ENCODE measurements around the gene ADH1C. TPM values are rescaled to one million over a fixed set of nuclear protein-coding genes. Genes with fewer than 3 reads are reported as not detected.

Gene ADH1C
- total and polyA plus RNA-seq, 10 donors = 0.60 to 2.3 (median 1.0) TPM; not detected in 4

- no peak overlapping the region for H3K27ac ChIP-seq
- H3K36me3 ChIP-seq = no peaks in the 10 kb centered on the region
- no peaks in the 10 kb centered on the region for H3K4me1 ChIP-seq
- no peaks in the 10 kb centered on the region for H3K27me3 ChIP-seq (replicated peaks in 1 of 7)
- intact Hi-C loops (cut with DNase I; ENCODE audit: low total_unique reads) = no loop called here
- no peak for TF ChIP-seq POLR2A (IDR thresholded peaks at IDR 0.05)
- TF ChIP-seq CTCF (IDR thresholded peaks at IDR 0.05 in 8 of 11, conservative IDR thresholded peaks at IDR 0.05 in 3 of 11) = no peak
- TF ChIP-seq POLR2AphosphoS5 (IDR thresholded peaks at IDR 0.05) = no peak
- no peak for DNase-seq
- H3K9me3 ChIP-seq = peaks cover 0 to 20% (median 11%) of the 10 kb centered on the region in 8 donors
- no peak overlapping the region for H3K4me3 ChIP-seq
- WGBS, 5 donors = 76 to 86% (median 83%) methylated on average over 2 of the region's 2 CpGs
Measured at GRCh38 chr4:99329876-99330275, 22.7 kb downstream of the ADH1C start.

- intact Hi-C loops (cut with DNase I; ENCODE audit: low total_unique reads) = no loop called here
- no peaks in the 10 kb centered on the region for H3K36me3 ChIP-seq
- no peak for TF ChIP-seq POLR2A (IDR thresholded peaks at IDR 0.05)
- TF ChIP-seq CTCF (IDR thresholded peaks at IDR 0.05 in 8 of 11, conservative IDR thresholded peaks at IDR 0.05 in 3 of 11) = no peak
- no peak for TF ChIP-seq POLR2AphosphoS5 (IDR thresholded peaks at IDR 0.05)
- H3K4me1 ChIP-seq = no peaks in the 10 kb centered on the region
- 43 to 67% (median 62%) methylated on average over 3 of the region's 3 CpGs for WGBS, 5 donors
- no peak for DNase-seq
- H3K27me3 ChIP-seq (replicated peaks in 1 of 7) = no peaks in the 10 kb centered on the region
- H3K27ac ChIP-seq = peak overlapping the region in 4 of 8 donors; percentile 19 to 58 (median 50)
- no peak overlapping the region for H3K4me3 ChIP-seq
- H3K9me3 ChIP-seq = peaks cover 0 to 18% (median 11%) of the 10 kb centered on the region in 8 donors
Measured at GRCh38 chr4:99324979-99325378, 27.6 kb downstream of the ADH1C start.

GRCh38 chr4:99324361-99324760 is 28.2 kb downstream of the ADH1C start:
- no peak for TF ChIP-seq POLR2A (IDR thresholded peaks at IDR 0.05)
- TF ChIP-seq CTCF (IDR thresholded peaks at IDR 0.05 in 8 of 11, conservative IDR thresholded peaks at IDR 0.05 in 3 of 11) = no peak
- no peak for TF ChIP-seq POLR2AphosphoS5 (IDR thresholded peaks at IDR 0.05)
- Histone ChIP-seq H3K4me1 (no peaks in the 10 kb centered on the region), H3K36me3 (no peaks in the 10 kb centered on the region), H3K4me3 (no peak overlapping the region), H3K27ac (peak overlapping the region in 5 of 8 donors; percentile 19 to 58 (median 45)), H3K9me3 (peaks cover 0 to 18% (median 11%) of the 10 kb centered on the region in 8 donors), H3K27me3 (replicated peaks in 1 of 7) (no peaks in the 10 kb centered on the region)
- whole genome bisulfite sequencing, 5 donors = 33 to 74% (median 61%) methylated on average over 1 of the region's 1 CpG
- DNase-seq = no peak
- intact Hi-C loops (cut with DNase I; ENCODE audit: low total_unique reads) = no loop called here

- WGBS, 5 donors = 77 to 97% (median 88%) methylated on average over 1 of the region's 1 CpG
- TF ChIP-seq POLR2A (IDR thresholded peaks at IDR 0.05) = no peak
- peak in 1 of 3 donors; percentile 6 for TF ChIP-seq POLR2AphosphoS5 (IDR thresholded peaks at IDR 0.05)
- no peak for TF ChIP-seq CTCF (IDR thresholded peaks at IDR 0.05 in 8 of 11, conservative IDR thresholded peaks at IDR 0.05 in 3 of 11)
- H3K9me3 ChIP-seq = peaks cover 0 to 18% (median 11%) of the 10 kb centered on the region in 8 donors
- no peaks in the 10 kb centered on the region for H3K36me3 ChIP-seq
- no peak overlapping the region for H3K4me3 ChIP-seq
- no peaks in the 10 kb centered on the region for H3K4me1 ChIP-seq
- no peaks in the 10 kb centered on the region for H3K27me3 ChIP-seq (replicated peaks in 1 of 7)
- intact Hi-C loops (cut with DNase I; ENCODE audit: low total_unique reads) = no loop called here
- DNase-seq = no peak
- peak overlapping the region in 4 of 8 donors; percentile 19 to 58 (median 48) for H3K27ac ChIP-seq
Measured at GRCh38 chr4:99323756-99324155, 28.8 kb downstream of the ADH1C start.

Data from spleen (tissue), 11 donors.